ENCODE results near the gene VSNL1. TPM values are rescaled to one million over a fixed set of nuclear protein-coding genes. Genes with fewer than 3 reads are reported as not detected.

VSNL1 gene
- total and polyA plus RNA-seq, 10 of the 15 experiments (the other 5 are each of a cell fraction or from before 2014, with no cell fraction given) = 0.04 to 0.30 (median 0.12) TPM; not detected in 4

GRCh38 chr2:17672583-17673317 is 132.3 kb downstream of the VSNL1 start (continued):
- TF ChIP-seq MAX (IDR thresholded peaks at IDR 0.05; ENCODE audit: low read depth, low read length) = no peak

GRCh38 chr2:17674817-17675216 is 134.3 kb downstream of the VSNL1 start:
- intact Hi-C loops (cut with micrococcal nuclease; ENCODE audit: unreplicated experiment) = loop anchor here (5.0 kb wide), 1 partner anchor 363 kb away; no protein-coding TSS in a partner anchor
- ChIA-PET CTCF (interaction anchor here (0.6 to 24.9 kb wide), 10 partner anchors 9 to 714 kb away, joined by 3 to 604 read pairs (median 3); no protein-coding TSS in a partner anchor), RAD21 (ENCODE audit: unreplicated experiment) (interaction anchor here (1.0 to 8.3 kb wide), 2 partner anchors 30 to 204 kb away, joined by 3 to 138 read pairs; no protein-coding TSS in a partner anchor), SMC1A (ENCODE audit: uncharacterized antibody, unreplicated experiment) (interaction anchor here (1.0 to 9.1 kb wide), 4 partner anchors 9 to 146 kb away, joined by 3 to 80 read pairs (median 4); no protein-coding TSS in a partner anchor), POLR2A (no interaction called here)
- no peaks in the 10 kb centered on the region for H3K4me1 ChIP-seq (ENCODE audit: control insufficient read depth, insufficient read depth, low read length)
- no peak overlapping the region for H2AFZ ChIP-seq (ENCODE audit: control insufficient read depth, low read depth, low read length)
- H3K4me3 ChIP-seq = no peak overlapping the region
- no peak for ATAC-seq
- no peaks in the 10 kb centered on the region for H3K9me3 ChIP-seq (replicated peaks; ENCODE audit: control insufficient read depth, insufficient read depth, low read length)
- no peak for TF ChIP-seq POLR2A (IDR thresholded peaks at IDR 0.05; ENCODE audit: low read depth, low read length)
- no peak for TF ChIP-seq PKNOX1 (IDR thresholded peaks at IDR 0.05)
- TF ChIP-seq E2F8 (IDR thresholded peaks at IDR 0.05; ENCODE audit: low read depth, partially characterized antibody) = no peak
- TF ChIP-seq SMAD1 (IDR thresholded peaks at IDR 0.05; ENCODE audit: low read depth, partially characterized antibody) = no peak
- TF ChIP-seq ZBTB11 (CRISPR knock-in tag; IDR thresholded peaks at IDR 0.05) = no peak
- no peak for TF ChIP-seq KLF5 (IDR thresholded peaks at IDR 0.05; ENCODE audit: partially characterized antibody)
- DNase-seq (ENCODE audit: low read depth, low spot score) = no peak
- H3K27ac ChIP-seq (ENCODE audit: control insufficient read depth, insufficient read depth) = no peak overlapping the region
- BruUV-seq (replicated peaks) = no TSS peak
- no peaks in the 10 kb centered on the region for H3K27me3 ChIP-seq (replicated peaks in 1 of 2; ENCODE audit: control insufficient read depth in 2 of 2, insufficient read depth in 2 of 2, low read length in 1 of 2)
- no peak for FAIRE-seq
- no peaks in the 10 kb centered on the region for H3K79me2 ChIP-seq (ENCODE audit: control insufficient read depth, insufficient read depth, low read length)
- no peak overlapping the region for H3K4me2 ChIP-seq (ENCODE audit: control insufficient read depth, insufficient read depth)
- H4K20me1 ChIP-seq (ENCODE audit: control insufficient read depth, insufficient read depth) = no peaks in the 10 kb centered on the region
- in situ Hi-C loops (cut with MboI) = loop anchor here (10.0 kb wide), 1 partner anchor 900 kb away; no protein-coding TSS in a partner anchor
- H3K36me3 ChIP-seq (ENCODE audit: control insufficient read depth in 2 of 2, insufficient read depth in 2 of 2, low read length in 1 of 2) = peaks cover 1 to 9% of the 10 kb centered on the region in 2 experiments; a peak in 3 of 4 replicates
- H3K9ac ChIP-seq (ENCODE audit: control insufficient read depth, insufficient read depth, low read length) = no peak overlapping the region

All from GM12878 (cell line).